Activated CD8-positive, alpha-beta memory T cell treated with anti-CD3 and anti-CD28 coated beads for 24 hours (primary cell): ENCODE measurements around the gene FOXP1.

Source experiments
- DNase-seq: peaks from one replicate; pipeline ENCODE4 v3.0.0-alpha.2; 2020

Gene FOXP1

GRCh38 chr3:71010726-71011455 lies 572.6 kb downstream of the FOXP1 start:
- peak; percentile 74 for DNase-seq

GRCh38 chr3:71008350-71008935 lies 575.1 kb downstream of the FOXP1 start:
- DNase-seq: no peak

GRCh38 chr3:71006810-71007785 lies 576.4 kb downstream of the FOXP1 start:
- DNase-seq: no peak

DNA sequence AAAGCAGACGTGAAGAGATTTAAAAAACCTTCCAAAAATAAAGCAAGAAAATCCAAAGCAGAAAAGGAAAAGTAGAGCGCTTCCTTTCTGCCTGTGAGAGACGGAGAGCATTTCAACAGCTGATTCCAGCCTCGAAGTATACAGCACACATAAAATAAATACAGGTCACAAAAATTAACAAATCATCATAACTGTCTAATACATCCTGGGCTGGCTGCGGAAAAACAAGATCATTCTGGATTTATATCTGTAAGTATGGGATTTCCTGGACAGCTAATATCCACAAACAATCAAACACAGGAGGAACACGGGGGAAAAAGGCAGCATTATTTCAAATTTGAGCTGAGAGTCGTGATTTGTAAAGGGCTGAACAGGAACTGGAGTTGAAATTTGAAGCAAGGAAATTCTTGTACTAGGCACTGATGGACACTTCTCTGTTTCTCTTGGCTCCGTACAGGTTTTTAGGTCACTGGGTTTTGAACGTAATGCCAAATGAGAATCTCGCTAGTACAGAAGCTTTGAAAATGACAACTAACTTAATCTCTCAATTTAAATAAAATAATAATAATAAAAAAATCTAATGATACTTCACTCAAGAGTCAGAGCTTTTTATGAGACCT lies 577.7 kb downstream of the FOXP1 start:
- no peak for DNase-seq

DNA sequence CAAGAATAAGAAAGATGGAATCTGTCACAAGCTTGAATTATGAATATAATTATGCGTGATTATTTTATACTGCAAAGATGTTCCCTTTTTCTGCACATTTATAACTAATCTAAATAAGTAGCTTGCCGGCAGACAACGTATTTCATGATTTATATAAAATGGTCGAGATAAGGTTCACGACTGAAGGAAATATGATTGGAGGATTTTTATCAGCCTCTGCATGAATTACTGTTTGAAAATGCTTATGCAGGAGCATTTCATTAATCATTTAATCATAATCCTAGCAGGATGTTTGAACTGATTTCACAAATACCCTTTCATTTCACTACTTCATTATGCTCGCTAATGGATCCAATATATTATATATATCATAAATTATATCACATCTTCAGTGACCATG lies 580.0 kb downstream of the FOXP1 start:
- no peak for DNase-seq

- DNase-seq: no peak
Observed at GRCh38 chr3:71002298-71002697, 581.2 kb downstream of the FOXP1 start.

DNA sequence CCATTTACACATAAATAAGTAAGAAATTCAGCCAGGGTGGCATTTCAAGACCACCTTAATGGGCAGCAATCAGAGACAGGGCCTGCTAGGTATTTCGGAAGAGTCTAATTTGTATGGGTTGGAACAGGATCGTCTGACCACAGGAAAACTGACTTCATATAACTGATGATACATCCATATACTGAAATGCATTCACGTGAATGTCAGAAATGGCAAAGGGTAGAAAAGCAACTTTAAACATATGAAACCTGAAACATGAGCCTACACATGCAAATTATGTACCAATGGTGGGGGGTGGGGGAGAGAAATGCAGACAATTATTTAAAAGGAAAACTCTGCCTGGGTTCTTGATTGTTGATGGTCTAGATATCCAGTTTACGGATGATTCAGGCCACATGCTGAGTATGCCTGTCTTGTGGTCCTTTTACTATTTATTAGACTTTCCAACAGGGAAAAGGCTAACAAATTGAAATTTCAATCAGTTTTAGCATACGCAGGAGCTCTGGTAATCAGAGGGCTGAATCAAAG lies 582.2 kb downstream of the FOXP1 start:
- DNase-seq: no peak

DNA sequence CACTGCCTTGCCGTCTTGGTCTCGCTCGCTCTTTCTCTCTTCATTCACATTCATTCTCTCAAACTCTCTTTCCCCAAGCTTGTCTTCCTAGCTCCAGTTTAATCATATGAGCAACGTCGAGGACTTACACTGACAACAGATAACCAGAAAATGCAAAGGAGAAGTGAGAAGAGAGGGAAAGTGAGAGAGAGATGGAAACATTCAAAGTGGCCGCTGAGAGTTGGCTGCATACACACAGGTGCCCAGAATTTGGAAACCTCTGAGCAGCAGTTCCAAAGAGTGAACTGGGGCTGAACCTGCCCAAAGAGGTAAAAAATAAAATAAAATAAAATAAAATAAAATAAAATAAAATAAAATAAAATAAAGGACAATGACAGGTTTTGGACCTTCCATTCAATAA lies 583.0 kb downstream of the FOXP1 start:
- DNase-seq: no peak

- DNase-seq: no peak
Observed at GRCh38 chr3:70999730-71000129, 583.8 kb downstream of the FOXP1 start.

- DNase-seq: no peak
Observed at GRCh38 chr3:70996082-70996481, 587.4 kb downstream of the FOXP1 start.

- DNase-seq: no peak
Observed at GRCh38 chr3:70994644-70995043, 588.9 kb downstream of the FOXP1 start.

DNA sequence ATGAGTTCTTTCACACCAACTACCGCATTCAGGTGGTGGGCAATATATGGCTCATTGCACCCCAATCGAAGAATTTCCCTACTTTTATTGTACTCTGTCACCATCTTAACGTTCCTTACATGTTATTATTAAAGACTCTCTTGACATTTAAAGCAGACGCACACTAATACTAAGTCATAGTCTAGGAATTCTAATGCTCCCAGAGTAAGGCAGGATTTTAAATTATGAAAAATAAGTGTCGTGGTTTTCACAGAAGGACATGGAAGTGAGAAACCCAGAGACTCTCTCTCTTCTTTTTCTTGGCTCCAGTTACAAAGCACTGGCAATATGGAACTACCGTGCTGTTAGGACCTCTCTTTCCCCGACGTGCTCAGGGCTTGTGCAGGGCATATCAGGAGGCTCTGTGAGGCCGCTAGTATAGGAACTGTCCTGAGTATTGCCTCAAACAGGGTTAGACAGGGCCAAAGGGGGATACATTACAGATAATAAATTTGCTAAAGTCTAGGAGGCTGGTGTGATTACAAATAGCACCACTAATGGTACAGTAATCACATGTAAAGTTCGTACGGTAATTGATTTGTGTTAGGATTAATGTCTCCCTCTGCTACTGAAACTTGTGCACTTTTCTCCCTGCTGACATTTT lies 590.8 kb downstream of the FOXP1 start:
- DNase-seq: no peak

GRCh38 chr3:70992131-70992530 lies 591.4 kb downstream of the FOXP1 start:
- no peak for DNase-seq

DNA sequence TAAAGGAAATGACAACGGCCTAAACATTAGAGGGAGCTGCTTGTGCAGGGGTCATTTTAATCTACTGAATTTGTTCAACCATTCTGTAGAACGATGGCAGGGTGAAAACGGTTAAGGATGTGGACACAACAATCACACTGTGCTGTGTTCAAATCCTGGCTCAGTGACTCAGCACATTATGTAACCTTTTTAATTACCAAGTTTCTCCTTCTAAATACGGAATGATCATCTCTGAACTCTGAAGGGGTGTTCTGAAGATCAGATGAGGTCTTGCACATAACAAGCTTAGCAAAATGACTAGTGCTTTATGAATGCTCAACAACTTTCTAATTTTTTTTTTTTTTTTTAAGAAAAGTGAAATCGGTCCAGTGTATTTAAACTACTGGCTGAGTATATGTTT lies 592.8 kb downstream of the FOXP1 start:
- no peak for DNase-seq

- no peak for DNase-seq
Observed at GRCh38 chr3:70990185-70990584, 593.3 kb downstream of the FOXP1 start.

GRCh38 chr3:70989174-70989573 lies 594.4 kb downstream of the FOXP1 start:
- DNase-seq: no peak

DNA sequence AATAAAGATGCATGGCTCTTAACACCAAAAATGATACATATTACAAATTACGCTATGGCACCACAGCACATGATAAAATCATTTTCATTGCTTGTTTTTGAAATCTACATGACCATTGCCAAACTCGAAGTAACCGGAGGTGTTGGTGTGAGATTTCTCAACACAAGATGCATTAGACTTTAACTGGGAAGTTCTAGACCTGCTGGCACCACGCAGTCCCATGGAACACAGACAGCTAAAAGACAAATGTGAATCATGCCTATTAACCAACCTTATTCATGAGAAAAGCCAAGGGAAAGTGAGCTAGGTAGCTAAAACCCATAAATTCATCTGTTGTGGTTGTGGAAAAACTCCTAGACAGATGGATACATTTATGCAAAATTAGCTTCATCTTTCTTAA lies 595.4 kb downstream of the FOXP1 start:
- no peak for DNase-seq

DNA sequence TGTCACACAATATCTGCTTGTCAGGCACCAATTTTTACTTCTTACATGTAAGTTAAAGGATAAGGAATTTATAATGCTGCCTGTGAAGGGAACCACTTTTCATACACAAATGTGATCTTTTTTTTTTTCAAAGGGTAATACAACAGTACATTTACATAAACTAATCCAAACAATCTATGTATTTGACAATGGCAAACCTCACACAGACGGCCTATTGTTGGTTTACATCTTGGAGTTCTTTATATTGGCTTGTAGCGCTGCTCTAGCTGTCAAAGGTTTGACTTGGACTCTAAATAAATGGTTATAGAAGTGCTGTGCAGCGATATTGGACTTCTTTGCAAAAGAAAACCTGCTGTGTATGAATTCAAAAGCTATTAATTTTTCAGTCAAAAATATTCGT lies 598.0 kb downstream of the FOXP1 start:
- DNase-seq: no peak

DNA sequence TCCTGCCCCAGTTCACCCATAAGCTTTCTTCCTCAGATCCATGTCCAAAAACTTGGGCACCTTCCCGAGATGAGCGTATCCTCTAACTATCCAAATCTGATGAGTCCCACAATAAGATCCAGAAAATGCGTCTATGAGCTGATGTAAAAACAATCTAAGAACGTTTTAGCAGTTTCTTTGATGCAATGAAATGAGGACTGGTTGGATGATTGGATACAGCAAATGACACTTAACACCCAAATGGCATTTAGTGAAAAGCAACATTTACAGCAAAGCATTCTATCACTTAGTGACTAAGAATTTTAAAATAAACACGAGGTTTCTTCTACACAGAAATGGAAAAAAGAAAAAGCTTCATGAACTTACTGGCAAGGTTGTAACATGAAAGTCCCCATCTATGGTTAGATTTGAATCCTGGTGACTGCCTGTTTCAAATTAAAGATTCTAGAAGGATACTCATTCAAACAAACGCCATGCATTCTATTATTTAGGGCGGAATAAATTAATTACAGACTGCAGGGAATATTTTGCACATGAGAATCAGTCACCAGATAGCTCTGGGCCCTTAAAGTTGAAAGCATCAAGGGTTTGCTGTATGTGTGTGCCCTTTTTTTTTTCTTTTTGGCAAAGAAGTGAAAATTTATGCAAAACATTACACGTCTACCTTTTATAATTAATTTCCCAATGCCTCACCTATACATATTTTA lies 598.6 kb downstream of the FOXP1 start:
- DNase-seq: no peak

- DNase-seq: no peak
Observed at GRCh38 chr3:70982700-70983140, 600.8 kb downstream of the FOXP1 start.

DNA sequence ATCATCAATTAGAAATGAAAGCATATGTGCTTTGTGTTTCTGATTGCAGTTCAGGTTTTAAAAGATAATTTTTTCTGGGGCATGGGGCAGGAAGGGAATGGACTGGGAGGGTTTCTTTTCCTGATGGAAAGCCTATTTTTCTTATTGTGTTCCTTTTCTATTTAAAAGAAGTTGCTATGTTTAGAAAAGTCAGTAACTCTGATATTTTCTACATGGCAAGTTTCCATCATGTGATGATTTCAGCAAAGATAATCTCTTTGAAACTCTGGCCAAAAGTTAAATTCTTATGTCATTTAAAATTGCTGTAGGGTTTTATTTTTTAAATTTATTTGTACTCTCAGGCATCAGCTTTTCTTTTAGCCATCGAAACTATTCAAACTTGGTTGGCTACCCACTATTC lies 601.2 kb downstream of the FOXP1 start:
- DNase-seq: no peak
